GM19467 (cell line): ENCODE results near the gene SLC9A7.

Experiments
- ATAC-seq: cut with Tn5 transposase; IDR thresholded peaks from one replicate; pipeline ENCODE4 v1.9.1; 2021; ENCODE audit warnings: mild to moderate bottlenecking, moderate library complexity; ENCODE audit not compliant: unreplicated experiment

Gene SLC9A7

DNA sequence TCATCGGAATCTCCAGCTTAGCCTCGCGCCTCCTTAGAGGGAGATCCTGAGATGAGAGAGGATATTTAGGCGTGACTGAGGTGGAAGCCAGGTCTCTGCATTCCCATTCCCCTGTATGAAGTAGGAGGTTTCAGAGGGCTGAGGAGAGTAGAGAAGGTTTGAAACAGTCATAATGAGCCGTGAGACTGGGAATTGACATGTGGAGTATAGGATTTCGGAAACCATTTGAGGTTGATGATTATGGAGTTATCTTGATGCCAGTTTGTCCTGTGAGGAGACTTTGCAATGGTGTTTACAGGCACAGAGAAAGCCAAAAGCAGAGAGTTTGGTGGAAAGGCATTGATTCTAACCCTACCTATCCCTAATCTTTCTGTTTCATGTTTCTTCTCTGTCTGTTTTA lies 183.3 kb downstream of the SLC9A7 start:
- no peak for ATAC-seq

DNA sequence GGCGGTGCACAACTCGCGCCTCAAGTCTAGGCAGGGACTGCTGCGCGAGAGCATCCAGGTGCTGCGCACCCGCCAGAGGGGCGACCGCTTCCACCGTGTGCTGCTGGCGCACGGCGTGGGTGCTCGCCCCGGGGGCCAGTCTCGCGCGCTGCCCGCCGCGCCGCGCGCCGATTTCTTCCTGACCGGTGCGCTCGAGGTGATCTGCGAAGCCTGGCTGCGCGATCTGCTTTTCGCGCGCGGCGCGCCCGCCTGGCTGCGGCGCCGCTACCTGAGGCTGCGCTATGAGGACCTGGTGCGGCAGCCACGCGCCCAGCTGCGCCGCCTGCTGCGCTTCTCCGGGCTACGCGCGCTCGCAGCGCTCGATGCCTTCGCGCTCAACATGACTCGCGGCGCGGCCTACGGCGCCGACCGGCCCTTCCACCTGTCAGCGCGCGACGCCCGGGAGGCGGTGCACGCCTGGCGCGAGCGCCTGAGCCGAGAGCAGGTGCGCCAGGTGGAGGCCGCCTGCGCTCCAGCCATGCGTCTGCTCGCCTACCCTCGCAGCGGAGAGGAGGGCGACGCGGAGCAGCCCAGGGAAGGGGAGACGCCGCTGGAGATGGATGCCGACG lies 184.0 kb downstream of the SLC9A7 start:
- ATAC-seq = no peak

DNA sequence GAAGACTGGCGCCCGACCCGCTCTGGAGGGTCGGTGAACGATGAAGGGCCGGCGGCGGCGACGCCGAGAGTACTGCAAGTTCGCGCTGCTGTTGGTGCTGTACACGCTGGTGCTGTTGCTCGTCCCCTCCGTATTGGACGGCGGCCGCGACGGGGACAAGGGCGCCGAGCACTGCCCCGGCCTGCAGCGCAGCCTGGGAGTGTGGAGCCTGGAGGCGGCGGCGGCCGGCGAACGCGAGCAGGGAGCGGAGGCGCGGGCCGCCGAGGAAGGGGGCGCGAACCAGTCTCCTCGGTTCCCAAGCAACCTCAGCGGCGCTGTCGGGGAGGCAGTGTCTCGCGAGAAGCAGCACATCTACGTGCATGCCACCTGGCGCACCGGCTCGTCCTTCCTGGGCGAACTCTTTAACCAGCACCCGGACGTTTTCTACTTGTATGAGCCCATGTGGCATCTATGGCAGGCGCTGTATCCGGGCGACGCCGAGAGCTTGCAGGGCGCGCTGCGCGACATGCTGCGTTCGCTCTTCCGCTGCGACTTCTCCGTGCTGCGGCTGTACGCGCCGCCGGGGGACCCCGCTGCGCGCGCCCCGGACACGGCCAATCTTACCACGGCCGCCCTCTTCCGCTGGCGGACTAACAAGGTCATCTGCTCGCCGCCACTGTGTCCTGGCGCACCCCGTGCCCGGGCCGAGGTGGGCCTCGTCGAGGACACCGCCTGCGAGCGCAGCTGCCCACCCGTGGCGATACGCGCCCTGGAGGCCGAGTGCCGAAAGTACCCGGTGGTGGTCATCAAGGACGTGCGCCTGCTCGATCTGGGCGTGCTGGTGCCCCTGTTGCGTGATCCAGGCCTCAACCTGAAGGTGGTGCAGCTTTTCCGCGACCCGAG lies 184.8 kb downstream of the SLC9A7 start:
- no peak for ATAC-seq

DNA sequence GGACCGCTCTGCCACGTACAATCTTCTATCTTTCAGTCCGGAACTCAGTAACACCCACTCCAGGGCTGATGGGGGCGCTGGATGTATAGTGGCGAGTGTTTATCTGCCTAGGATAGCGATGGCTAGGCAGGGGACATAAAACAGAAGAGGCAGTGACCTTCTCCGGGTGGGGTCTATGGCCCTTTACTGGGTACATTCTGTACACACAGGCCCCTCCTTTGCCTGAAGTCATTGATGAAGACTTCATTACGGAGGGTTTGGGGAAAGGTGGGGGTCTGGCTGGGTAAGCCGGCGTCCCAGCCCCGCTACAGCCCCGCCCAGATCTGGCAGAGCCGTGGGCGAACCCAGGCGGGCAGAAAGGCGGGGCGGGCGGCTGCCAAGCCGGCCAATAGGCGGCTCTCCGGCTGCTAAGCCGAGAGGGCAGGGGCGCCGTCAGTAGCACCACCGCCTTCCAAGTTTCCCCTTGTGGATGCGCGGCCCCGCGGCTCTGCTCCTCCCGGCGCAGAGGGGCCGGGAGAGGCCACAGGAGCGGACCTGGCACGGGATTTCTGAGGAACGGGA lies 185.5 kb downstream of the SLC9A7 start, which contains the start of gene CHST7:
Gene CHST7, plus strand, starts transcription at position 435 of the 561 bp plus-strand sequence. CDS start 167 bp downstream, outside the sequence.
- peak; percentile 33 for ATAC-seq

DNA sequence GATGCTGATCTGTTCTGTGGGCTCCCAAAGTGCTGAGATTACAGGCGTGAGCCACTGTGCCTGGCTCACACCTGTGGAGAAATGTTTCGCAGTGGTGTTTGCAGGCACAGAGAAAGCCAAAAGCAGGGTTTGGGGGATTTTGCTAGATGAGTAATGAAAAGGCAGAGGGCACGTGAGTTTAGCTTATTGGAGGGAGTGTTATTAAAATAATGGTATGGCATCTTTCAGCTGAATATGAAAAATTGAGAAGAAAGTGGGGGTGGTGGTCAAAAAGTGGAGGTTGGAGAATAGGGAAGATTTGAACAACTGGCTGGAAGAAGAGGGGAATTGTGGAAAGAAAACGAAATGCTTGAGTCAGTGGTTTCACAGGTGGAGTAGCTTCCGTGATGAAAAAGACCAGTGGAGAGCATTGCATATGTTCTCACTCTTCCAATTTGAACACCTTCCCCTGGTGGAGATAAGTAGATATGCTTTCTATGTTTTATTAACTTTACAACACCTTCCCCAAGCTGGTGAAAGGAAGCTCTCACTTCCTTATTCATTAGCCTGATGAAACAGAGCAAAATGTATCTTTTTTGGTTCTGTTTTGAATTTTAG lies 186.5 kb downstream of the SLC9A7 start:
- peak; percentile 46 for ATAC-seq

DNA sequence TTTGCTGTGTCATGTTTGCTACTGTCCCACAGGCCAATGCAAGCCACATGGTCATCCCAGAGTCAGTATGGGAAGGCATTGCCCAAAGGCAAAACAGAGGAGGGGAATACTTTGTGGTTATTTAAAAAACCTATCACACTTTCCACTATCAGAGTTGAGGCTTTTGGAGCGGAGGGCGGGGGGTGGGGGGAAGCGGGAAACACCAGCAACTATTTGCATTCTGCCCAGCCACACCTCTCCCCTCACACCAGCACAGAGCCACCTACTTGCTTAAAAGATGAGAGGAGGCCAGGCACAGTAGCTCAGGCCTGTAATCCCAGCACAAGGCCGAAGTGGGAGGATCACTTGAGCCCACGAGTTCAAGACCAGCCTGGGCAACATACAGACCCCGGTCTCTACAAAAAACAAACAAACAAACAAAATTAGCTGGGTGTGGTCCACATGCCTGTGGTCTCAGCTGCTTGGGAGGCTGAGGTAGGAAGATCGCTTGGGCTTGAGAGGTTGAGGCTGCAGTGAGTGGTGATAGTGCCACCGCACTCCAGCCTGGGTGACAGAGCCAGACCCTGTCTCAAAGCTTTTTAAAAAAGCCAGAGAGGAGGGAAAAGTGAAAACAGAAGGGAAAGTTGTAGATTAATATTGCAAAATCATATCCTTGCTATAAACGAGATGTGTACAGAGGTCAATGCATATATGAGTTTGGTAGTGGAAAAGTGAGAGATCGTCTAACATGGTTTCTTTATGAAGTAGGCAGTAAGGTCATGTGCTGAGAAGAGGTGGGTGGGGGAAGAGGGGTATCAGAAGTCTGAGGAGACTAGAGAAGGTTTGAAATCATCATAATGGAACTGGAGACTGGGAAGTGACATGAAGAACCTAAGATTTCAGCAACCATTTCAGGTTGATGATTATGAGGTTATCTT lies 187.2 kb downstream of the SLC9A7 start:
- ATAC-seq = no peak

DNA sequence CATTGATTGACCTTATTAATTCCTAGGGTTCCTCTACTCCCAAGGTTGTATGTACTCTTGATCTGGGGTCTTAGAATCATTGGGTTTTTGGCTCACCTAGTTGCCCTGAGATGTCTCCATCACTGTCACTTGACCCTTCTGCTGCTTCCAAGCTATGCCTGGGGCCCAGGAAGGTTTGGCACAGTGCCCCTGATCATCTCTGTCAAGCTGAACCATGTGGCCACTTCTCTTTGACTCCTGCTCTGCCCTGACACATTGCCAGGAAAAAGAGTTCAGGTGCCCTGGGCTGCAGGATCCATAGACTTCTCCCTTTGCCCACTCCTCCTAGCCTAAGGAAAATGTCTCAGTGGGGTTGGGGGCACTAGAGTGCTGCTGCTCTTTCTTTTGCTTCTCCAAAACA lies 189.3 kb downstream of the SLC9A7 start:
- ATAC-seq = no peak

DNA sequence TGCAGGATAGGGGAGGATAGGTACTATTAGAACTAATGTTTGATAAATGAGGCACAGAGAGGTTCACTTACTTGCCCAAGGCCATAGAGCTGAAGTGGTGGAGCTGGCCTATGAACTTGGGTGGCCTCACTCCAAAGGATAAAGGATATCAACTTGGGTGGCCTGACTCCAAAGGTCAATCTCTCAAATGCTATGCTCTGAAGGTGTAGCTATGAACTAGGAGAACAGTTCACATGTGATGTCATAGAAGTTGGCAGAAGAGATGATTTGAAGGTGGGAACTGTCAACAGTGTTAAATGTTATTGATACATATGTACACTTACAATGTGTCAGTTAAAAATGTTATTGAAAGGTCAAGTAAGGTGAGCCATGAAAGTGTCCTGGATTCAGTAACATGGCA lies 191.5 kb downstream of the SLC9A7 start:
- no peak for ATAC-seq

DNA sequence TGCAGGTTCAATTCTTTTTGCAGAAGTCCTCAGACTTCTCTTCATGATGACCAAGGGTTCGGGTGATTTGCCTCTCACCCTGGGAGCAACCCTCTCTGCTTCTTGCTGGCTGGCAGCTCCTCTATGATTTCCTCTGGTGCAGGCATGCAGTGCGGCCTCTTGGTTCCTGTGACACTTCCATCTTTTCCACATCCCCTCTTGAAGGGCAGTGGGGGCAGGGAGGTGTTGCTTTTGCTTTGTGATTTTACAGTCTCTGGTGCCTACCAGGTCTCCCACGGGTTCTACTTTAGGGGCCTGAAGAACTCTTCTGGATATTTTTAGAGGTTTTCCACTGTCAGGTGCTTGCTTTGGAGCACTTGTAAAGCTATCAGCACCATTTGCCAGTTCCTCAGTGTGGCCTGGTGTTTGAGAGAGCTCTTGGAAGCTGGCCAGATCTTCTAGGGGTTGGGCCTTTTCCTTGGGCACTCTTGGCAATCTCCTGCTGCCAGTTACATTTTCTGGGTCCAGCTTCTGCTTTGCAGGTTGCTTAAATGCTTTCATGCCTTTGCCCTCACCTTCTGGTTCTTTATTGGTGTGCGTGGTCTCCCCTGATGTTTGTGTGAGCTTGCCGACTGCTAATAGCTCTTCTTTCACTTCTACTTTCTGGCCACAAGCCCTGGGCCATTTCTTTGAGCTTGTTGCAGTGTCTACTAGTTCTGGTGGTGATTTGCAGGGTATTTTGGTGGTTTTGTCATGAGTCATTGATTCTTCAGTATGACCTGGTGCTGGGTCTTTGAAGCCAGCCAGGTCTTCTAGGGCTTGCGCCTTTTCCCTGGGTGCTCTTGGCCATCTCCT lies 196.9 kb downstream of the SLC9A7 start:
- ATAC-seq = peak; percentile 95

DNA sequence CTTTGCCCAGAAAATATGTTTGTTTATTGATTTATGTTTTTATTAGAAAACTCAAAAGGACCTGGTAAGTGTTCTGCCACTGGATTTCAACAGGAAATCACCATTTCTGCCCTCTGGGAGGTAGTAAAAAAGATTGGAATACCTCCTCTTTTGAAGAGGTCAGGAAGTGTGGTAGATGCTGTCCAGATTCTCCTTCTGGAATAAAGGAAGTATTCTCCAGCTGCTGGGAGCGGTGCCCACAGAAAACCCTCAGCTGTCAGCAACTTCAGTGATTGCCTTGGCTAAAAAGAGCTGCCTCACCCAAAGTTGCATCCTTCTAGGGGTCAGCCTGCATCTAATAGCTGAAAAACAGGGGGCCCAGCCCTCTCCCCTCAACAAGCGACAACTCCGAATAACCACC lies 199.9 kb downstream of the SLC9A7 start:
- ATAC-seq = no peak

DNA sequence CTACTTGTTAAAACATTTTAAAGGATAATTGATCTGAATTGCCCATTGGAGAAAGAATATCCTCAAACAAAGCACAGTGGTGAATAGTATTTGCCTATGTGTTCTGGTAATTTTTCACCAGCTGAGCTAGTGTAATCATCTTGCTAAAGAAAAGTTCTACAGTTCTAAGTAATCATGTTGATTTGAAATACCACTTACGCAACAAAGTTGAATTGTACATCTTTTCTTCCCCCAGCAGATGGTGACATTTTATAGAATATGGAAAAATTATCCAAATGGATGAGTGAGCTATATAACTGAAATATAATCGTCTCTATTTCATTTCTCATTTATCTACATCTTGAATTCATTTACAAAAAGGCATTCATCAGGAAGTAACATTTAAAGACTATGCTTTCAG lies 204.0 kb downstream of the SLC9A7 start:
- no peak for ATAC-seq

DNA sequence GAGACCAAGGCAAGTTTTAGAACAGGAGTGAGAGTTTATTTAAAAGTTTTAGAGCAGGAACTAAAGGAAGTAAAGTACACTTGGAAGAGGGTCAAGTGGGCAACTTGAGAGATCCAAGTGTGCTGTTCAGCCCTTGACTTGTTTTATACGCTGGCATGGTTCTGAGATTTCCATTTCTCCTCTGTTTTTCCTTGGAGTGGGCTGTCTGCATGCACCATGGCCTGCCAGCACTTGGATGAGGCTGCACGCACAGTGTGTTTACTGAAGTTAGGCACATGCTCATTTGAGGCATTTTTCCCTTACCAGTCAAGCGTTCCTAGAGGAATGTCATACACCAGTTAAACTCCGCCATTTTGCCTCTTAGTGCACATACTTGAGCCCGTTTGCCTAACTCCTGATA lies 205.0 kb downstream of the SLC9A7 start:
- no peak for ATAC-seq

DNA sequence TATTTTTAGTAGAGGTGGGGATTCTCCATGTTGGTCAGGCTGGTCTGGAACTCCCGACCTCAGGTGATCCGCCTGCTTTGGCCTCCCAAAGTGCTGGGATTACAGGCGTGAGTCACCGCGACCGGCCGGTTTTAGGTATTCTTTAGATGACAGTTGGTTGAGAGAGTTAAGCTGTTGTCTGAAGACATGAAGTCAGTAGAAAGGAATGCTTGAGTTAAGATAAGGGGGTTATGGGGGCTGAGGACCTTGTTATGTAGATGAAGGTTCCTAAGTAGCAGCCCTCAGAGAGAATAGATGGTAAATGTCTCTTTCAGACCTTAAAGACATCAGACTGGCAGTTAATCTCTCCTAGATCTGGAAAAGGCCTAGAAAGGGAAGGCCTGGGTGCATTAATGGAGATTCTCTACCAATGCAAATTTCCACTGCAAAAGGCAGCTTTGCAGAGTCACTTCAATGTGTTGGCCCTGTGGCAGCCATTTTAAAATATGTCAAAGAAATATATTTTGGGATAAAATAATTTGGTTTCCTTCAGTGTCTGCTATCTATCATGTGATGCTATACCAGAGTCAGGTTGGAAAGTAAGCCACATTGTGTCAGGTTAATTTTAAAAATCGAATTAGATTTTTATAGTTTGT lies 207.3 kb downstream of the SLC9A7 start:
- no peak for ATAC-seq

DNA sequence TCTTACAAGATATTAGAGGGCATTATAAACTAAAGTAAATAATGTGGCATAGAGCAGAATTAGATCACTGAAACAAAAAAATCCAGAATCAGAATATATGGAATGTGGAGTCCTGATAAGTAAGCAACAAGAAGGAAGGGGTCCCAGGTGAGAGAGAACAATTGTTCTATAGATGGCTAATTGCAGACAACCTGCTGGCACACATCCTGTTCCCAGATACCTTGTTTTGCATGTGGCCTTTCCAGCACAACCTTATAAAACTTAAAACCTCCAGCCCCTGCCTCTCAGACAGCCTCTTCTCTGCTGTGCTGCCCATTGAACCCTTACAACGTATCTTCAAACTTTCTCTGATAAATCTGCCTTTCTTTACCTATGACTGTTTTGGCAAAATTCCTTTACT lies 209.0 kb downstream of the SLC9A7 start:
- no peak for ATAC-seq
